GM18499 (cell line): ENCODE data around the gene EPB42.
A peak's percentile ranks its signal among the peaks of the same experiment; 100 is the strongest.
"Not testable (repeated sequence)": the region's sequence is repeated elsewhere in the genome, so short reads cannot be mapped to it uniquely, and the experiment has no call there.

Source experiments
- ATAC-seq: cut with Tn5 transposase; IDR thresholded peaks from one replicate; pipeline ENCODE4 v1.9.1; 2021; ENCODE audit warnings: moderate number of reproducible peaks; ENCODE audit not compliant: insufficient read depth, unreplicated experiment

EPB42 gene

GRCh38 chr15:43189296-43189695 lies 31.5 kb downstream of the EPB42 start:
- ATAC-seq = no peak

- no peak for ATAC-seq
Observed at GRCh38 chr15:43187544-43188155, 33.2 kb downstream of the EPB42 start.

- no peak for ATAC-seq
Observed at GRCh38 chr15:43186003-43186353, 34.8 kb downstream of the EPB42 start.

GRCh38 chr15:43185157-43186002 lies 35.4 kb downstream of the EPB42 start, which contains the start of gene CCNDBP1:
TSS of gene CCNDBP1 (plus strand) at chr15:43185403. CDS start at chr15:43185499, 96 bp downstream.
- ATAC-seq = peak; percentile 51

- ATAC-seq = no peak
Observed at GRCh38 chr15:43184407-43185124, 36.3 kb downstream of the EPB42 start.

- no peak for ATAC-seq
Observed at GRCh38 chr15:43183270-43183669, 37.5 kb downstream of the EPB42 start.

GRCh38 chr15:43177147-43177546 lies 43.7 kb downstream of the EPB42 start:
- ATAC-seq = not testable (repeated sequence)

- not testable (repeated sequence) for ATAC-seq
Observed at GRCh38 chr15:43175656-43176309, 45.0 kb downstream of the EPB42 start.

- no peak for ATAC-seq
Observed at GRCh38 chr15:43169888-43170287, 50.9 kb downstream of the EPB42 start.

GRCh38 chr15:43168192-43169107 lies 52.4 kb downstream of the EPB42 start:
- no peak for ATAC-seq

- ATAC-seq = not testable (repeated sequence)
Observed at GRCh38 chr15:43167261-43167660, 53.6 kb downstream of the EPB42 start.

GRCh38 chr15:43165801-43166325 lies 55.0 kb downstream of the EPB42 start:
- ATAC-seq = no peak

GRCh38 chr15:43153269-43153668 lies 67.5 kb downstream of the EPB42 start:
- no peak for ATAC-seq

GRCh38 chr15:43151688-43152087 lies 69.1 kb downstream of the EPB42 start:
- ATAC-seq = no peak

- no peak for ATAC-seq
Observed at GRCh38 chr15:43150191-43150929, 70.5 kb downstream of the EPB42 start.
